Fibroblast of mammary gland (primary cell): Measurements from ENCODE around the gene TUBGCP6.
A peak's percentile ranks its signal among the peaks of the same experiment; 100 is the strongest.

Experiments used
- DNase-seq: peaks from one replicate; pipeline ENCODE4 v3.0.0-alpha.2; 2010; ENCODE audit warnings: low read depth
- H3K4me3 ChIP-seq: 2 replicates; pipeline ENCODE4 v1.5.1; 2011; ENCODE audit warnings: low read depth, mild to moderate bottlenecking, low read length, moderate library complexity; ENCODE audit not compliant: control insufficient read depth
- CTCF ChIP-seq: conservative IDR thresholded peaks from 2 replicates; pipeline ENCODE4 v1.5.1; 2011; ENCODE audit warnings: low read depth, low read length, inconsistent platforms; ENCODE audit not compliant: control insufficient read depth, insufficient read depth

The TUBGCP6 gene

GRCh38 chr22:50188356-50188755 lies 56.5 kb downstream of the TUBGCP6 start:
- no peak for TF ChIP-seq CTCF

GRCh38 chr22:50186761-50187523 lies 57.9 kb downstream of the TUBGCP6 start:
- peak; percentile 29 for DNase-seq
- H3K4me3 ChIP-seq: peak overlapping the region; percentile 54
- no peak for TF ChIP-seq CTCF

More at GRCh38 chr22:50188356-50188755, 56.5 kb downstream of the TUBGCP6 start:
- DNase-seq: no peak
- H3K4me3 ChIP-seq: no peak overlapping the region

- TF ChIP-seq CTCF: no peak
- H3K4me3 ChIP-seq: peak overlapping the region; percentile 54
- no peak for DNase-seq
Observed at GRCh38 chr22:50186181-50186714, 58.6 kb downstream of the TUBGCP6 start.

- peak; percentile 78 for DNase-seq
- peak within 1 kb of the TSS; percentile 54 for H3K4me3 ChIP-seq
- TF ChIP-seq CTCF: no peak
Observed at GRCh38 chr22:50185375-50186087, 59.3 kb downstream of the TUBGCP6 start, which contains the start of gene TRABD. Gene TRABD, plus strand, starts transcription at chr22:50185913. Its CDS starts 7,148 bp downstream, at chr22:50193061.

- no peak for DNase-seq
- TF ChIP-seq CTCF: no peak
- peak overlapping the region; percentile 51 for H3K4me3 ChIP-seq
Observed at GRCh38 chr22:50184902-50185374, 59.9 kb downstream of the TUBGCP6 start.

- no peak for TF ChIP-seq CTCF
- no peak overlapping the region for H3K4me3 ChIP-seq
- peak; percentile 46 for DNase-seq
Observed at GRCh38 chr22:50184004-50184901, 60.6 kb downstream of the TUBGCP6 start.
